ENCODE measurements around the gene CETN3. TPM values are rescaled to one million over a fixed set of nuclear protein-coding genes. Genes with fewer than 3 reads are reported as not detected.
A peak's percentile ranks its signal among the peaks of the same experiment; 100 is the strongest.

CETN3 gene
- total RNA-seq, 3 donors from 2014 or later (not counting 1 experiment from before 2014, with no cell fraction given), result 3.2 to 8.5 (median 4.0) TPM

DNA sequence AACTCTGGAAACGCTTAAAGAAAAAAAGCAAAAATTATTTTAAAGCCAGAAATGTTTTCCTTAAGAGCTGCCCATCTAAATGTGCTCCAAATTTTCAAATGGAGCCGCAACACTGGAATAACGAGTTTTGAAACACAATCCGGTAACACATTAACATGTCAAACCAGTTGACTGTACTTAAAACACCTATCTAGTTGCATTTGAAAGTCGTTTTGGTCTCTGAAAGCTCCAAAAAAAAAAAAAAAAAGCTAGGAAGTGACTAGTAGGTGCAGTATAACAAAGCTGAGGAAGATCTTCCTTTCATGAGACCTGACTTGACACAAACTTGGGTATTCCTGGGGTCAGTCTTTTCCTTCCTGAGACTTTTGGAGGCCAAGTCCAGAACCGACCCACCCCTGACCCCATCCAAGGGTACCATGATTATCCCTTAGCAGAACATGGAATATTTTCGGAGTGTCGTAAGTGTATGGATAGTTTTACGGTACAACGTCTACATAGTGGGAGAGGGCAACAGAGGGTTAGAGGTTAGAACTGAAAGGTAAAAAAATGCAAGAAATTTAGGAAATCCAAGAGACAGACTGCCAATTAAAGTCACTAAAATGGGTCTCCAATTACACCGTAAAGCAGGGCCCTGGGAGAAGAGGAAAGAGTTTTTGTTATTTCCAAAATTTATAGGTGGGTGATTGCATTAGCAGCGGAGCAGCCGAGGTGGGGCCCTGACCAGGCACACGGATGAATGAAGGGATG lies 812 bp downstream of the CETN3 start:
- Histone ChIP-seq H3K36me3 (ENCODE audit: control insufficient read depth, insufficient read depth, low read length) (peaks cover 14% of the 10 kb centered on the region), H3K4me1 (ENCODE audit: control insufficient read depth, insufficient read depth, low read length) (peaks cover 7% of the 10 kb centered on the region), H3K4me3 (ENCODE audit: low read length) (peak overlapping the region; percentile 85), H3K27me3 (ENCODE audit: control insufficient read depth, insufficient read depth, low read length) (no peaks in the 10 kb centered on the region), H3K9me3 (ENCODE audit: control insufficient read depth, insufficient read depth, low read length) (no peaks in the 10 kb centered on the region), H3K27ac (ENCODE audit: low read length) (peak overlapping the region; percentile 88)
- ATAC-seq, result no peak
- WGBS (ENCODE audit: insufficient coverage), result 27% methylated on average over 12 of the region's 14 CpGs
- no peak for TF ChIP-seq CTCF (IDR thresholded peaks at IDR 0.05)
- H3K9me3 Mint-ChIP-seq, result no peaks in the 10 kb centered on the region
- no peaks in the 10 kb centered on the region for H3K4me1 Mint-ChIP-seq
- intact Hi-C loops (cut with micrococcal nuclease), result loop anchor here (1.0 kb wide), 2 partner anchors 66 to 121 kb away; partner anchors contain the start of genes LYSMD3, MBLAC2 and POLR3G
- no peak for DNase-seq
- H3K36me3 Mint-ChIP-seq, result no peaks in the 10 kb centered on the region
- H3K27ac Mint-ChIP-seq, result no peak overlapping the region
- no peak overlapping the region for H3K4me3 Mint-ChIP-seq
- H3K27me3 Mint-ChIP-seq (ENCODE audit: low read depth in 2 of 2), result peaks cover 0 to under 1% of the 10 kb centered on the region in 2 donors

GRCh38 chr5:90406466-90406865 lies 3.1 kb downstream of the CETN3 start:
- Mint-ChIP-seq H3K27me3 (ENCODE audit: low read depth in 2 of 2) (no peaks in the 10 kb centered on the region), H3K27ac (no peak overlapping the region), H3K4me1 (peaks cover 0 to 5% of the 10 kb centered on the region in 2 donors), H3K4me3 (no peak overlapping the region), H3K36me3 (no peaks in the 10 kb centered on the region), H3K9me3 (no peaks in the 10 kb centered on the region)
- peaks cover 18% of the 10 kb centered on the region for H3K36me3 ChIP-seq (ENCODE audit: control insufficient read depth, insufficient read depth, low read length)
- ATAC-seq (no peak), DNase-seq (no peak)
- TF ChIP-seq CTCF (IDR thresholded peaks at IDR 0.05), result no peak
- intact Hi-C loops (cut with micrococcal nuclease), result no loop called here
- H3K9me3 ChIP-seq (ENCODE audit: control insufficient read depth, insufficient read depth, low read length), result no peaks in the 10 kb centered on the region
- peaks cover 7% of the 10 kb centered on the region for H3K4me1 ChIP-seq (ENCODE audit: control insufficient read depth, insufficient read depth, low read length)
- no peak overlapping the region for H3K4me3 ChIP-seq (ENCODE audit: low read length)
- no peak overlapping the region for H3K27ac ChIP-seq (ENCODE audit: low read length)
- H3K27me3 ChIP-seq (ENCODE audit: control insufficient read depth, insufficient read depth, low read length), result no peaks in the 10 kb centered on the region

DNA sequence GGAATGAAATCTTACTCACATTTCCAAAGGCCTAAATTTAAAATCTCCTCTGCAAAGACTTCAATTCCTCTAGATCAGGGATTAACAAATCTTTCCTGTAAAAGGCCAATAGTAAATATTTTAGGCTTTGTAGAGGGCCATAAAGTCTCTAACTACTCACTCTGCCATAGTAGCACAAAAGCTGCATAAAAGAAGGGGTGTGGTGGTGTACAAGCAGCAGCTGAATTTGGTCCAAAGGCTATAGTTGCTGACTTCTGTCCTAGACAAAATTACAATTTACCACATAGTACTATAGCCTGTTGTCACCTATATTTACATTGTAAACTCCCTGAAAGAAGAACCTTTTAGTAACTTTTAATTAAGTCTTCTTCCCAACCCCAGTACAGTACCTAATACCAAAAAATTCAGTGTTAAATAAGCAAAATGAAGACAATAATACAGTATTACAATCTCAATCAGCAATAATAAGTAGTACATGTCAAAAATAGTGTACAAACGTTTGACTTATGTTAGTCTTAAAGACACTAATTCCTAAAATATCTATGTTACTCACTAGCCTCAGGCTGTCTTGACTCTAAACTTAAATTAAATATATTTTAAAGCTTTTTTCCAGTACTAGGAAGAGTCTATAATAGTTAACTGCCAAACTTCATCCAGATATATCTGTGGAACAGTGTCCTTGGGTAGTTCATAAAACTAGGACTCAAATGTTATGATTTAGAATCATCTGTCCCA lies 6.9 kb downstream of the CETN3 start:
- no peaks in the 10 kb centered on the region for H3K4me1 ChIP-seq (ENCODE audit: control insufficient read depth, insufficient read depth, low read length)
- H3K36me3 Mint-ChIP-seq, result no peaks in the 10 kb centered on the region
- H3K27me3 Mint-ChIP-seq (ENCODE audit: low read depth in 2 of 2), result no peaks in the 10 kb centered on the region
- H3K9me3 Mint-ChIP-seq, result no peaks in the 10 kb centered on the region
- DNase-seq (no peak), ATAC-seq (no peak)
- peaks cover 29% of the 10 kb centered on the region for H3K36me3 ChIP-seq (ENCODE audit: control insufficient read depth, insufficient read depth, low read length)
- peaks cover 0 to 5% of the 10 kb centered on the region in 2 donors for H3K4me1 Mint-ChIP-seq
- H3K9me3 ChIP-seq (ENCODE audit: control insufficient read depth, insufficient read depth, low read length), result no peaks in the 10 kb centered on the region
- no peaks in the 10 kb centered on the region for H3K27me3 ChIP-seq (ENCODE audit: control insufficient read depth, insufficient read depth, low read length)
- intact Hi-C loops (cut with micrococcal nuclease), result no loop called here
- no peak for TF ChIP-seq CTCF (IDR thresholded peaks at IDR 0.05)
- H3K4me3 Mint-ChIP-seq, result no peak overlapping the region
- H3K4me3 ChIP-seq (ENCODE audit: low read length), result no peak overlapping the region
- no peak overlapping the region for H3K27ac ChIP-seq (ENCODE audit: low read length)
- H3K27ac Mint-ChIP-seq, result peak overlapping the region in 1 of 2 donors; percentile 9
- 80% methylated on average over 1 of the region's 1 CpG for WGBS (ENCODE audit: insufficient coverage)
